Suprapubic skin (tissue), 4 donors: ENCODE data around the gene CFAP77.

Experiments
- CTCF ChIP-seq, 2 donors: fragments of 200-600 bp in 1 of 2; fragments of 450-650 bp in 1 of 2; sonication (generic) in 1 of 2; IDR thresholded peaks; one replicate each; pipeline ENCODE4 v1.5.1; 2016 to 2019; ENCODE audit warnings: antibody characterized with exemption in 2 of 2, mild to moderate bottlenecking in 1 of 2, moderate library complexity in 1 of 2
- EP300 ChIP-seq: sonication (generic); formaldehyde crosslinking; IDR thresholded peaks from one replicate; pipeline ENCODE4 v1.6.1; 2017; ENCODE audit warnings: antibody characterized with exemption
- POLR2A ChIP-seq, 2 donors: fragments of 450-650 bp; IDR thresholded peaks; one replicate each; pipeline ENCODE4 v1.6.1; 2017; ENCODE audit warnings: antibody characterized with exemption in 2 of 2, mild to moderate bottlenecking in 2 of 2, moderate library complexity in 2 of 2
- POLR2AphosphoS5 ChIP-seq, 3 donors: sonication (generic); formaldehyde crosslinking; IDR thresholded peaks; one replicate each; pipeline ENCODE4 v1.6.1; 2017; ENCODE audit warnings: antibody characterized with exemption in 3 of 3

- TF ChIP-seq POLR2AphosphoS5 (IDR thresholded peaks at IDR 0.05): no peak
- no peak for TF ChIP-seq CTCF (IDR thresholded peaks at IDR 0.05)
- no peak for TF ChIP-seq EP300
- no peak for TF ChIP-seq POLR2A (IDR thresholded peaks at IDR 0.05)
Observed at GRCh38 chr9:132422574-132422973, 12.6 kb downstream of the CFAP77 start.
